Caco-2 (cell line): ENCODE results near the gene MBP. TPM values are rescaled to one million over a fixed set of nuclear protein-coding genes. Genes with fewer than 3 reads are reported as not detected.

Experiments used
- BruUV-seq: library from RNA; stranded (reverse); fragments of 400-500 nt; replicated peaks from 2 replicates; lab custom pipeline; 2021; lab: Mats Ljungman, UMichigan
- CTCF ChIA-PET: fragments of 300-600 bp; sonication (Branson Sonifier 250); formaldehyde crosslinking; loops from one replicate; lab custom pipeline; 2022; ENCODE audit warnings: antibody characterized with exemption; lab: Charles Lee
- POLR2A ChIA-PET: fragments of 300-600 bp; sonication (Branson Sonifier 250); formaldehyde crosslinking; loops from one replicate; lab custom pipeline; 2022; ENCODE audit warnings: antibody characterized with exemption; lab: Charles Lee
- DNase-seq, 2 experiments: peaks; one replicate each; pipeline versions ENCODE4 v3.0.0 to v3.0.0-alpha.2; 2020 to 2022
- H3K27me3 ChIP-seq: replicated peaks from 2 replicates; pipeline ENCODE4 v1.6.0; 2011; ENCODE audit warnings: low read length; ENCODE audit not compliant: control insufficient read depth, insufficient read depth
- H3K36me3 ChIP-seq: 2 replicates; pipeline ENCODE4 v1.5.1; 2011; ENCODE audit warnings: low read length; ENCODE audit not compliant: control insufficient read depth, insufficient read depth
- H3K4me1 ChIP-seq: fragments of 250-450 bp; sonication (Bioruptor Pico); 2 replicates; pipeline ENCODE4 v1.5.1; 2020; ENCODE audit warnings: mild to moderate bottlenecking
- H3K4me3 ChIP-seq: 2 replicates; pipeline ENCODE4 v1.5.1; 2011; ENCODE audit warnings: low read depth, mild to moderate bottlenecking, control low read depth, low read length
- H3K9me3 ChIP-seq: fragments of 250-450 bp; sonication (Bioruptor Pico); 2 replicates; pipeline ENCODE4 v1.5.1; 2020; ENCODE audit warnings: mild to moderate bottlenecking, moderate library complexity
- H3K27ac Mint-ChIP-seq: one replicate; pipeline ENCODE4 v1.8.0; 2022; ENCODE audit warnings: mixed read lengths; ENCODE audit not compliant: unreplicated experiment
- H3K27me3 Mint-ChIP-seq: one replicate; pipeline ENCODE4 v1.8.0; 2022; ENCODE audit warnings: mixed read lengths; ENCODE audit not compliant: insufficient read depth, unreplicated experiment
- H3K36me3 Mint-ChIP-seq: one replicate; pipeline ENCODE4 v1.8.0; 2022; ENCODE audit warnings: mild to moderate bottlenecking, mixed read lengths; ENCODE audit not compliant: insufficient read depth, unreplicated experiment
- H3K4me1 Mint-ChIP-seq: one replicate; pipeline ENCODE4 v1.8.0; 2022; ENCODE audit warnings: low read depth, mixed read lengths; ENCODE audit not compliant: unreplicated experiment
- H3K4me3 Mint-ChIP-seq: one replicate; pipeline ENCODE4 v1.8.0; 2022; ENCODE audit warnings: mild to moderate bottlenecking, moderate library complexity, mixed read lengths; ENCODE audit not compliant: unreplicated experiment
- H3K9me3 Mint-ChIP-seq: one replicate; pipeline ENCODE4 v1.8.0; 2022; ENCODE audit warnings: mixed read lengths; ENCODE audit not compliant: unreplicated experiment
- intact Hi-C: fragments of 100-400 bp; cut with micrococcal nuclease; formaldehyde crosslinking; loops from one replicate; pipeline ENCODE4 v1.10.0; 2022; ENCODE audit not compliant: unreplicated experiment
- total RNA-seq: library from RNA; stranded (reverse); gene quantifications from 2 replicates; pipeline ENCODE4 v1.2.3, GENCODE V29; 2022
- TF ChIP-seq, protein P1 (sequence below), 2 experiments: fragments of 200-600 bp in 1 of 2; IDR thresholded peaks; 1 replicate in 1 of 2; 2 replicates in 1 of 2; pipeline versions ENCODE4 v1.5.1 to v1.8.0; 2011 to 2022; ENCODE audit warnings: antibody characterized with exemption in 1 of 2, control low read depth in 1 of 2, inconsistent platforms in 1 of 2, low read depth in 1 of 2, low read length in 1 of 2, mild to moderate bottlenecking in 1 of 2, moderate library complexity in 1 of 2; ENCODE audit not compliant: insufficient read depth in 1 of 2, severe bottlenecking in 1 of 2, unreplicated experiment in 1 of 2

Gene MBP
- total RNA-seq, 1 experiment from 2014 or later = 11.4 TPM

- DNase-seq = no peak
- no peak overlapping the region for H3K4me3 Mint-ChIP-seq
- intact Hi-C loops = no loop called here
- H3K36me3 Mint-ChIP-seq = peaks cover 12% of the 10 kb centered on the region
- TF ChIP-seq, protein P1, sequence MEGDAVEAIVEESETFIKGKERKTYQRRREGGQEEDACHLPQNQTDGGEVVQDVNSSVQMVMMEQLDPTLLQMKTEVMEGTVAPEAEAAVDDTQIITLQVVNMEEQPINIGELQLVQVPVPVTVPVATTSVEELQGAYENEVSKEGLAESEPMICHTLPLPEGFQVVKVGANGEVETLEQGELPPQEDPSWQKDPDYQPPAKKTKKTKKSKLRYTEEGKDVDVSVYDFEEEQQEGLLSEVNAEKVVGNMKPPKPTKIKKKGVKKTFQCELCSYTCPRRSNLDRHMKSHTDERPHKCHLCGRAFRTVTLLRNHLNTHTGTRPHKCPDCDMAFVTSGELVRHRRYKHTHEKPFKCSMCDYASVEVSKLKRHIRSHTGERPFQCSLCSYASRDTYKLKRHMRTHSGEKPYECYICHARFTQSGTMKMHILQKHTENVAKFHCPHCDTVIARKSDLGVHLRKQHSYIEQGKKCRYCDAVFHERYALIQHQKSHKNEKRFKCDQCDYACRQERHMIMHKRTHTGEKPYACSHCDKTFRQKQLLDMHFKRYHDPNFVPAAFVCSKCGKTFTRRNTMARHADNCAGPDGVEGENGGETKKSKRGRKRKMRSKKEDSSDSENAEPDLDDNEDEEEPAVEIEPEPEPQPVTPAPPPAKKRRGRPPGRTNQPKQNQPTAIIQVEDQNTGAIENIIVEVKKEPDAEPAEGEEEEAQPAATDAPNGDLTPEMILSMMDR (IDR thresholded peaks at IDR 0.05; ENCODE audit: insufficient read depth in 1 of 2, low read depth in 1 of 2, low read length in 1 of 2, severe bottlenecking in 1 of 2, unreplicated experiment in 1 of 2) = no peak
- H3K4me1 ChIP-seq = peaks cover 15% of the 10 kb centered on the region
- no peak overlapping the region for H3K27ac Mint-ChIP-seq
- no peaks in the 10 kb centered on the region for H3K9me3 ChIP-seq
- POLR2A ChIA-PET = no interaction called here
- no peaks in the 10 kb centered on the region for H3K27me3 Mint-ChIP-seq
- CTCF ChIA-PET = no interaction called here
- H3K27me3 ChIP-seq = no peaks in the 10 kb centered on the region
- no peaks in the 10 kb centered on the region for H3K36me3 ChIP-seq
- no peak overlapping the region for H3K4me3 ChIP-seq
- BruUV-seq = no TSS peak
- H3K9me3 Mint-ChIP-seq = no peaks in the 10 kb centered on the region
- peaks cover 18% of the 10 kb centered on the region for H3K4me1 Mint-ChIP-seq
These were observed 16.1 kb downstream of the MBP start for GRCh38 chr18:77116201-77117080.

DNA sequence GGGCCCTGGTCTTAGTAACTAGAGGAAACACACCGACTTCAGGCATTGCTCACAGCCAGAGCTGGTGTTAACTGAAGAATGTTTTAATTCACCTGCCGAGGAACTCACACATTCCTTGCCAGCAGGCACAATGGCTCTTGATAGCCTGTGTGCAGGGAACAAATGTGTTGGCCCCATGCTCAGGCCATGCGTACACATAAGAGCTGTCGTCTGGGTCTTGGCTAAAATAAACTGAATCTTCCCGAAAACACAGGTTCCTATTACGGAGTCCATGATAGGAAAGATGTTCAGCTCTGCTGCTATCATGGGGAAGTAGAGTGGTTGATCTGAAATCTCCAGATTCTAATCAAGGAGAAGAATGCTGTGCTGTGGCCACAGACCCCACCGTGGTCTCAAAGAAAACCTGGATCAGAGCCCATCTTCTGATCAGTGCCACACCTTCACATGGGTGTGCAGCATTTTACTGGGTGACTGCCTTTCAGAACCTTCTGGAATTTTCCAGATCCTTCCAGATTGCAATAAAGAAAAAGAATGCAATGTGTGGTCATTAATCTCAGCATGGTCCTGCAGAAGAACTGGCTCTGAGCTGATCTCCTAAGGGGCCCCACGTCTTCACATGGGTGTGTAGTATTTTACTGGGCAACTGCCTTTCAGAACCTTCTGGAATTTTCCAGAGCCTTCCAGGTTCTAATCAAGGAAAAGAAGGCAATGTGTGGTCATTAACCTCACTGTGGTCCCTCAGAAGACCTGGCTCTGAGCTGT lies 17.2 kb downstream of the MBP start:
- Mint-ChIP-seq H3K9me3 (no peaks in the 10 kb centered on the region), H3K4me1 (peaks cover 18% of the 10 kb centered on the region), H3K36me3 (peaks cover 12% of the 10 kb centered on the region), H3K27ac (peak overlapping the region; percentile 75), H3K4me3 (peak overlapping the region; percentile 49), H3K27me3 (no peaks in the 10 kb centered on the region)
- H3K9me3 ChIP-seq = no peaks in the 10 kb centered on the region
- H3K27me3 ChIP-seq = no peaks in the 10 kb centered on the region
- BruUV-seq = no TSS peak
- H3K4me1 ChIP-seq = peaks cover 15% of the 10 kb centered on the region
- TF ChIP-seq, protein P1 (IDR thresholded peaks at IDR 0.05; ENCODE audit: insufficient read depth in 1 of 2, low read depth in 1 of 2, low read length in 1 of 2, severe bottlenecking in 1 of 2, unreplicated experiment in 1 of 2) = no peak
- no peak for DNase-seq
- H3K4me3 ChIP-seq = no peak overlapping the region
- ChIA-PET CTCF (interaction anchor here (1.4 kb wide), 1 partner anchor 96 kb away, joined by 3 read pairs; no protein-coding TSS in a partner anchor), POLR2A (interaction anchor here (1.6 kb wide), 1 partner anchor 17 kb away, joined by 9 read pairs; the partner anchor contains the start of gene MBP)
- no peaks in the 10 kb centered on the region for H3K36me3 ChIP-seq
- intact Hi-C loops = loop anchor here (2.0 kb wide), 2 partner anchors 15 to 27 kb away; no protein-coding TSS in a partner anchor
